GM19395 (cell line): Measurements from ENCODE around the gene MFAP2.
A peak's percentile ranks its signal among the peaks of the same experiment; 100 is the strongest.
"Not testable (repeated sequence)": the region's sequence is repeated elsewhere in the genome, so short reads cannot be mapped to it uniquely, and the experiment has no call there.

Source experiments
- ATAC-seq: cut with Tn5 transposase; IDR thresholded peaks from one replicate; pipeline ENCODE4 v1.9.1; 2021; ENCODE audit warnings: mild to moderate bottlenecking, moderate library complexity; ENCODE audit not compliant: unreplicated experiment

Gene MFAP2

DNA sequence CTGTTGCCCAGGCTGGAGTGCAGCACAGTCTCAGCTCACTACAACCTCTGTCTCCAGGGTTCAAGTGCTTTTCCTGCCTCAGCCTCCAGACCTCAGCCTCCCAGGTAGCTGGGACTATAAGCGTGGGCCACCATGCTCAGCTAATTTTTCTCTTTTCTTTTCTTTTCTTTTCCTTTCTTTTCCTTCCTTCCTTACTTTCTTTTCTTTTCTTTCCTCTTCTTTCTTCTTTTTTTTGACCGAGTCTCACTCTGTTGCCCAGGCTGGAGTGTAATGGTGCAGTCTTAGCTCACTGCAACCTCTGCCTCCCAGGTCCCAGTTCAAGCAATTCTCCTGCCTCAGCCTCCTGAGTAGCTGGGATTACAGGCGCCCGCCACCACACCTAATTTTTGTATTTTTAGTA is 16.3 kb downstream of the MFAP2 start:
- not testable (repeated sequence) for ATAC-seq

DNA sequence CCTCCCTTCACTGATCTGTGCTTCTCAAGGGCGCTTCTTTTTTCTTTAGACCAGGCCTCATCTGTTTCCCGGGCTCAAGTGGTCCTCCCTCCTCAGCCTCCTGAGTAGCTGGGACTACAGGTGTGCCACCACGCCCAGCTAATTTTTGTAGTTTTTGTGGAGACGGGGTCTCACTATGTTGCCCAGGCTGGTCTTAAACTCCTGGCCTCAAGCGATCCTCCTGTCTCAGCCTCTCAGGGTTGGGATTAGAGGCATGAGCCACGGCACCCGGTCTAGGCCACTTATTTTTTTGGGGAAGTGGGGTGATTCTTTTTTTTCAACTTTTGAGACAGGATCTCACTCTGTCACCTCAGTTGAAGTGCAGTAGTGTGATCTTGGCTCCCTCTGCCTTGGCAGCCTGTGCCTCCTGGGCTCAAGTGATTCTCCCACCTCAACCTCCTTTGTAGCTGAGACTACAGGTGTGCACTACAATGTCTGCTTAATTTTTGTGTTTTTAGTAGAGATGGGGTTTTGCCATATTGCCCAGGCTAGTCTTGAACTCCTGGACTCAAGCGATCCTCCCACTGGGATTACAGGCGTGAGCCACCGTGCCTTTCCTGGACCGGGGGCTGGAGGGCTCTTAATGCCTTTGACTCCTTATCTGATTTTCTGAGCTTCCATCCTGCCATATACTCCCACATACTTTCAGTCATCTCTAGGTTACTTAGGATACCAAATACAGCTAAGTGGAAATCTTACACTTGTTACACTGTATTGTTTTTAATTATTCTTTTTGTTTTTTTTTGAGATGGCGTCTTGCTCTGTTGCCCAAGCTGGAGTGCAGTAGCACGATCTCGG is 18.9 kb downstream of the MFAP2 start:
- ATAC-seq: no peak

DNA sequence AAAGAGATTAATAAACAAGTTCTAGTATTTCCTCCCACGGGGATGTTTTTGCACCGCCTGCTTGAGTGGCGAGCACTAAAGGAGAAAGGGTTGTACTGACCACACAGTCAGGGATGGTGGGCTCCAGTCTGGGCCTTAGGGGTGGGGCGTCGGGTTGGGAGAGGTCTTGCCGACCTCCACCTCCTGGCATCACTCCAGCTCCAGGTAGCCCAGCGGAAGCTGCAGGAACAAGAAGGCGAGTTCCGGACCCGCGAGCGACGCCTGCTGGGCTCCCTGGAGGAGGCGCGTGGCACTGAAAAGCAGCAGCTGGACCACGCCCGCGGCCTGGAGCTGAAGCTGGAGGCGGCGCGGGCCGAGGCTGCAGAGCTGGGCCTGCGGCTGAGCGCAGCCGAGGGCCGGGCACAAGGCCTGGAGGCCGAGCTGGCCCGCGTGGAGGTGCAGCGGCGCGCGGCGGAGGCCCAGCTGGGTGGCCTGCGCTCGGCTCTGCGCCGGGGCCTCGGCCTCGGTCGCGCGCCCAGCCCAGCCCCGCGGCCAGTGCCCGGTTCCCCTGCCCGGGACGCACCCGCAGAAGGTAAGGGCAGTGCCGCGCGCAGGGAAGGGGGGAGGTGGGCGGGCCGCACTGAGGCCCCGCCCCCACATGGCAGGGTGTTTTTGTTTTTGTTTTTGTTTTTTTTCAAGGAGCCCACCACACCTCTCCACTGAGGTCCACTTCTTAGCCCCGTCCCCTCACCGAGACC is 19.7 kb downstream of the MFAP2 start:
- peak; percentile 60 for ATAC-seq

DNA sequence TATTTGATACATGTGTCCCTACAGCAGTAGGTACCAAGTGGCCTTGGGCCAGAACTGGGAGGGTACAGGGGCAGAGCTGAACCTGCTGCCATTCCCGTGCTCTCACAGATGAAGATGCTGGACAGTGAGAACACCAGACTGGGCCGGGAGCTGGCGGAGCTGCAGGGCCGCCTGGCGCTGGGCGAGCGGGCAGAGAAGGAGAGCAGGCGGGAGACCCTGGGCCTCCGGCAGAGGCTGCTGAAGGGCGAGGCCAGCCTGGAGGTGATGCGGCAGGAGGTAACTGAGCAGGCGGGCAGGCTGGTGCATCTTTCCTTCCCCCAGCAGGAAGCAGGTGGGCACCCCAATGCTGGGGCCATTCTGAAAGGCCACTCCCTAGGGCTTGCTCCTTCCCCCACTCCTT is 21.9 kb downstream of the MFAP2 start:
- no peak for ATAC-seq

DNA sequence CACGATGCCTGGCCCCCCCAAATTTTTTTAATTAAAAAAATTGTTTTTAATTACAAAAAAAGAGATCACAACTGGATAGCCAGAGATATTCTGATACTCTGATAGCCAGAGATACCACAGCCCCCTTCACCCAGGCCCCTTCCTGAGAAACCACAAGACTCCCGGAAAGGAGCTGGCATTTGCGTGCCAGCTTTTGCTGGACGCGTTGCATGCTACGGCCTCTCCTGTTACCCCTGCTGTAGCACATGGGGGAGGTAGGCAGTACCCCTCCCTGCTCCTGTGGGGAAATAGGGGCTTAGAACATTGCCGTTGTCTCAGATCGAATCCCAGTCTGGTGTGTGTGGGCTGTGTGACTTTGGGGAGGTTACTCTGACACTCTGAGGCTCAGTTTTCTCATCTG is 22.7 kb downstream of the MFAP2 start:
- ATAC-seq: no peak

DNA sequence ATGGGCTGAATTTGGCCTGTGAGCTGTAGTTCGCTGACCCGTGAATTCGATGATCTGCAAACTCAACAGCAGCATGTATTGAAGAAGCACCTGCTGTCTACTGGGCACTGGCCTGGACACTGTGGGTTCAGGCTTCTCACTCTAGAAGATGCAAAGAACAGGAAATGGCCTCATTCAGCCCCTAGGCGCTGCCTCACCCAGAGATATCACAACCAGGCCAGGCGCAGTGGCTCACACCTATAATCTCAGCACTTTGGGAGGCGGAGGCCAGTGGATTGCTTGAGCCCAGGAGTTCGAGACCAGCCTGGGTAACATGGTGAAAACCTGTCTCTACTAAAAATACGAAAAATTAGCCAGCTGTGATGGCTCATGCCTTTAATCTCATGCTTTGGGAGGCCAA is 23.6 kb downstream of the MFAP2 start:
- ATAC-seq: no peak

DNA sequence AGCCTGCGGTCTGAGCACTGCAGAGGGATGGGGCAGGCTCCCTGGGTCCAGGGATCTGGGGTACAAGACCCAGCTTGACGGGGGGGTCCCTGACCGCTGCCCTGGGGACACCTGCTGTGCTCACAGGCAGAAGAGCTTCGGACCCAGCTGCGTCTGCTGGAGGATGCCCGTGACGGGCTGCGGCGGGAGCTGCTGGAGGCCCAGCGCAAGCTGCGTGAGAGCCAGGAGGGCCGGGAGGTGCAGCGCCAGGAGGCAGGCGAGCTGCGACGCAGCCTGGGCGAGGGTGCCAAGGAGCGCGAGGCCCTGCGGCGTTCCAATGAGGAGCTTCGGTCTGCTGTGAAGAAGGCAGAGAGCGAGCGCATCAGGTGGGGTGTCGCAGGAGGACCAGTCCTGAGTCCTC is 25.2 kb downstream of the MFAP2 start:
- no peak for ATAC-seq

DNA sequence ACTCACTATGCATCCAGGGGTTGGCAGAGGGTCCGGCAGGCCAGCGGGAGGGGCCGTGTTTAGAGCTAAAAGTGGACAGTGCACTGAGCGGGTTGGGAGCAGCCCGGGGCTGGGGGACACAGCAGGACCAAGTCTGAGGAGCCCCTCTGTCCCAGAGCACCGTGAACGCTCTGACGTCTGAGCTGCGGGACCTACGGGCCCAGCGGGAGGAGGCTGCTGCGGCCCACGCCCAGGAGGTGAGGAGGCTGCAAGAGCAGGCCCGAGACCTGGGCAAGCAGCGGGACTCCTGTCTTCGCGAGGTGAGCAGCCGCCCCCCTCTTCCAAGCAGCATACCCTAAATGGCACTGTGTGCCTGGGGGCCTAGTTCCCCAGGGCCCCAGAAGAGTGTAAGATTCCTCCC is 25.8 kb downstream of the MFAP2 start:
- ATAC-seq: no peak

DNA sequence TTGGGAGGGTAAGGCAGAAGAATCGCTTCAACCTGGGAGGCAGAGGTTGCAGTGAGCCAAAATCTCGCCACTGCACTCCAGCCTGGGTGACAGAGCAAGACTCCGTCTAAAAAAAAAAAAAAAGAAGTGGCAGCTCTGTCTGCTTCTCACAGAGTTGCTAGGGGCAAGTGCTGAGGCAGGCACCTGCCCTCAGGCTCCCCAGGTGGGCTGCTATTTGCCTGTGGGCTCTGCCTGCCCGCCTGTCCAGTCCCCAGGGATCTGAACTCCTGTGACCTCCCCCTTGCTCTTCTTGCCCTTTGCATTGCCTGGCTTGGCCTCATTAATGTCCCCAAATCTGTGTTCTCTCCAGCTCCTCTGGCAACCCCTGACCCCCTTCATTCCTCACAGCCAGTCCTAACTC is 28.0 kb downstream of the MFAP2 start:
- ATAC-seq: not testable (repeated sequence)

DNA sequence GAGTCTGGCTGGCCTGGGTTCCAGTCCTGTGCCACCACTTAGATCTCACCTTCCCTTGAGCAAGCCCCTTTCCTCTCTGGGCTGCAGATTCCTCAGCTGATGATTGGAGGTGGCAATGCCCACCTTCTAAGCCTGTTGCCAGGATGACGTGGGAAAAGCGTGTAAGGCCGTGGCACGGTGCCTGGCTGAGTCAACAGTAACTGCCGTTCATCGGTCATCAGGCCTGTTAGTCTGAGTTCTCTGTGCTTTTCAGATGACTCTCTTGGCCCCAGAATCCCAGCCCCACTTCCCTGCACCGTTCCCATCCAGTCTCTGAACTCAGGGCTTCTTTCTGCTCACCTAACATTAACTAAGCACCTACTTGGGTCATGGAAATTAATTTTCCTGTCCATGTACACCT is 31.4 kb downstream of the MFAP2 start:
- not testable (repeated sequence) for ATAC-seq

DNA sequence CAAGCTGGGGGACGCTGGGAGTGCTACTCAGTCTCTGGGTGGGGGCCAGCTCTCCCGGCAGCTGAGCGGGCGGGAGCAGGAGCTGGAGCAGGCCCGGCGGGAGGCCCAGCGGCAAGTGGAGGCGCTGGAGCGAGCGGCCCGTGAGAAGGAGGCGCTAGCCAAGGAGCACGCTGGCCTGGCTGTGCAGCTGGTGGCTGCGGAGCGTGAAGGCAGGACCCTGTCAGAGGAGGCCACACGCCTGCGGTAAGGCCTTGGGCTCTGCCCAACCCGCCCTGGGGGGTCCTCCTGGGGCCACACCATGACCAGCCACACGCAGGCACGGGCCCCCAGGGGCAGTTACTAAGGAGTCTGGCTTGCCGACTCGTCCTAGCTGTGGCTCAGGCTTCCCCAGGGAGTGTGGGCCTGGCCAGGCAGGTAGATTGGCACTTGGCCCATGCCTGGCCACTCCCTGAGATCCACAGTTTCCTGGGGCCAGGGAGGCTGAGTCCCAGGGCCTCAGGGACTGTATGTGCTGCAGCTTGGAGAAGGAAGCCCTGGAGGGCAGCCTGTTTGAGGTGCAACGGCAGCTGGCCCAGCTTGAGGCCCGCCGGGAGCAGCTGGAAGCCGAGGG is 32.0 kb downstream of the MFAP2 start:
- ATAC-seq: not testable (repeated sequence)

DNA sequence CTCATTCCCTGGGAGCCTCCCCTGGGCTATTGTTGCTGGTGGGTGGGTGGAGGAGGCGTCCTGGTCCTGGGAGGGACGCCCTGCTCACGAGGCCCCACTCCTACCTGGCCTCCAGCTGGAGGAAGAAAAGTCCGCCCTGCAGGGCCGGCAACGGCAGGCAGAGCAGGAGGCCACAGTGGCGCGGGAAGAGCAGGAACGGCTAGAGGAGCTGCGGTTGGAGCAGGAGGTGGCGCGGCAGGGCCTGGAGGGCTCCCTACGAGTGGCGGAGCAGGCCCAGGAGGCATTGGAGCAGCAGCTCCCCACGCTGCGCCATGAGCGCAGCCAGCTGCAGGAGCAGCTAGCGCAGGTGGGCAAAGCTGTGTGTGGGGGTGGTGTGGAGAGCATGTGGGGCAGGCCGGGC is 33.8 kb downstream of the MFAP2 start:
- ATAC-seq: no peak

DNA sequence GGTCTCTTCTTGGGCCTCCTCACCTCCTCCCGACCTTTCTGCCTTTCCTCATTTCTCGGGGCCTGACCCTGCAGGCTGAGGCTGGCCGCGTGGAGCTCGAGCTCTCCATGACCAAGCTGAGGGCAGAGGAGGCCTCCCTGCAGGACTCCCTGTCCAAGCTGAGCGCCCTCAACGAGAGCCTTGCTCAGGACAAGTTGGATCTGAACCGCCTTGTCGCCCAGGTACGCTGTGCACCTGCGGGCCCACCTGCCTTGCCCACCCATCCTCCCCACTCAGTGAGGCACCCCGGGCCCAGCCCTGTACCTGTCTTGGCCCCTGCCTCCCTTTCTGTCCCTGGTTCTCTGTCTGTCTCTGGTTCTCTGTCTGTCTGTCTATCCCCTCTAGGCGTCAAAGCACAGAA is 34.2 kb downstream of the MFAP2 start:
- ATAC-seq: not testable (repeated sequence)

DNA sequence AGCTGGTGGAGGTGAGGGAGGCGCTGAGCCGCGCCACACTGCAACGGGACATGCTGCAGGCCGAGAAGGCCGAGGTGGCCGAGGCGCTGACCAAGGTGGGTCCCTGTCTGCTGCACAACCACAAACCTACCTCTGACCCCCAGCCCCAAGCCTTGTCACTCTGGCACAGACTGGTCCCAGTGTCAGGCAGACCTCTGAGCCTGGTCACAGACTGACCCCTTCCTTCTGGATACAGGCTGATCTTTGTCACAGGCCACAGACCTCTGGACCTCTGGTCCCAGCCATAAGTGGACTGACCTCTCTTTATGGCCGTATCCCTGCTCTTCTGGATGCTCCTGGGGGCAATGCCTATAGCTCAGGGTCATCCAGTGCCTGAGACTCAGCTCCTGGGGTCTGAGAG is 34.9 kb downstream of the MFAP2 start:
- ATAC-seq: not testable (repeated sequence)

DNA sequence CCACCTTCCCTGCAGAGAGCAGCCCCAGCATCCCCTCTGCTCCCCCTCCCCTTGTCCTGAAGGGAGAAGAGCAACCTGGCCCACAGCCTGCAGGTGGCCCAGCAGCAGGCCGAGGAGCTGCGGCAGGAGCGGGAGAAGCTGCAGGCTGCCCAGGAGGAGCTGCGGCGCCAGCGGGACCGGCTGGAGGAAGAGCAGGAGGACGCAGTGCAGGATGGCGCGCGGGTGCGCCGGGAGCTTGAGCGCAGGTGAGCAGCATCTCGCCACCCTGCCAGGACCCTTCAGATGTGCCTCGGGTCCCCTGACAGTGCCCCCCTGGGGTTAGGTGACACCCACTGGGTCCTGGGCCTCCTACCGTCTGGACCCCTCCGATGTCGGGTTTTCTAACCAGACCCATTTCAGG is 36.4 kb downstream of the MFAP2 start:
- no peak for ATAC-seq

DNA sequence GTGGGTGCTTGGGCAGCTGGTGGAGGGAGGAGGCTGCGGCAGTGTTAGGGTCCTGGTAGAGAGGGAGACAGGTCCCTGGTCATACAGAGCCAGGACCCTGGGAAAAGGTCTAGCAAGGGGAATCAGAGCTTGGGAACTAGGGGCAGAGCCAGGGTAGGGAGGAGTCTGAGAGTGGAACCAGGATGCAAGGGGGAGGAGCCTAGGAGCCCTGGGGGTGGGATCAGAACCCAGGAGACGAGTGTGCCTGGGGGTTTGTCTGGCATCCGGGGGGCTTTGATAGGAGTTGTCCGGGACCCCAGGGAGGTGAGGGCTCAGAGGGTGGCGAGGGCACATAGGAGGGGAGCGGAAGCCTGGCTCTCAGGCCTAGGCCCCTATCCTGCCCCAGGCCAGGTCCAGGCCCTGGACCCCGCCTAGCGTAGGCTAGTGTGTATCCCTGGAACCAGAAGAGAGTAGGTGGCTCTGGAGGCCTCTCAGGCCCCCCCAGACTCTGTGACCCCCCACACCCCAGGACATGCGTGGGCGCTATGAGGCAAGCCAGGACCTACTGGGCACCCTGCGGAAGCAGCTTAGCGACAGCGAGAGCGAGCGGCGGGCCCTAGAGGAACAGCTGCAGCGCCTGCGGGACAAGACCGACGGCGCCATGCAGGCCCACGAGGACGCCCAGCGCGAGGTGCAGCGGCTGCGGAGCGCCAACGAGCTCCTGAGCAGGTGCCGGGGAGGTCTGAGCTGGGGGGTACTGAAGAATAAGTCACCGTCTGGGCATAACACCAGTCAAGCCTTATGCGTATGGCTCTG is 40.8 kb downstream of the MFAP2 start:
- ATAC-seq: not testable (repeated sequence)

DNA sequence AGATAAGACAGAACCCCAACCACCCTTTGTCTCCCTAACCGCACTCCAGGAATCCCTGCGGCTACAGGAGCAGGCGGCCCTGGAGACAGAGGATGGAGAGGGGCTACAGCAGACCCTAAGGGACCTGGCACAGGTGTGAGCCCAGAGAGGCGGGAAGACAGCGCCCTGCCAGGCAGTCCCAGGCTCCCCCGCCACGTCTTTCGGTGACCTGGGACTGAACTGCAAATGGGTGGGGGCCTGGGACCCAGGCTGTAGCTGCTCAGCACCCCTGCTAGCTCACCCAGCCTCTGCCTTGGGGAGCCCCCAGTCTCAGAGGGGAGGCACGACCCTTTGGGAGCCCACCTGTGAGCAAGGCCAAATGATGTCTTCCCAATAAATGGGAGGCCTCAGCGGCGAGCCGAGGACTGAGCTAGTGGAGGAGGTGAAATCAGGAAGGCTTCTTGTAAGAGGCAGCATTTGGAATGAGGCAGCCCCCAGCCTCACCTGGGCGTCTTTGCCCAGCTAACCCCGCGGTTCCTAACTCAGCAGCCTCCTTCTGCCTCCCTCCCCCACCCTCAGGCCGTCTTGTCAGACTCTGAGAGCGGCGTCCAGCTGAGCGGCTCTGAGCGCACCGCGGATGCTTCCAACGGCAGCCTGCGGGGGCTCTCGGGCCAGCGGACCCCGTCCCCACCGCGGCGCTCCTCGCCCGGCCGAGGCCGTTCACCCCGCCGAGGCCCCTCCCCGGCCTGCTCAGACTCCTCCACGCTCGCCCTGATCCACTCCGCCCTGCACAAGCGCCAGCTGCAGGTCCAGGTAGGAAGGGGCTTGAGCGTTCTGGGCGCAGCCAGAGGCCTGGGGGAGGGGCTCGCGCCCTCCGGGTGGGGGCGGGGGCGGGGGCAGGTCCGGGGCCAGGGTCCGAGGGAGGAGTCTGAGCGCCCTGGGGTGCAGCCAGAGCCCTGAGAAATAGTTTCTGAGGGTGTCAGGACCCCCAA is 41.8 kb downstream of the MFAP2 start:
- ATAC-seq: no peak

DNA sequence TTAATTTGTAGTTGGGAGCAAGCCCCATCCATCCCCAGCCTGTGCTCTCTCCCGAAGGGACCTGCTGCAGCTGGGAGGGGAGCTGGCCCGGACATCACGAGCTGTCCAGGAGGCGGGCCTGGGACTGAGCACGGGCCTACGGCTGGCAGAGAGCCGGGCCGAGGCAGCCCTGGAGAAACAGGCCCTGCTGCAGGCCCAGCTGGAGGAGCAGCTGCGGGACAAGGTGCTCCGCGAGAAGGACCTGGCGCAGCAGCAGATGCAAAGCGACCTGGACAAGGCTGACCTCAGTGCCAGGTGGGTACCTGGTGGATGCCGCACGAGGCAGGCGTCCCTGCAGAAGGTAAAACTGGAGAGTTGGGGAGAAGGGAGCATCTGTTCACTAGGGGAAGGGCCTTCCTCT is 43.8 kb downstream of the MFAP2 start:
- not testable (repeated sequence) for ATAC-seq

DNA sequence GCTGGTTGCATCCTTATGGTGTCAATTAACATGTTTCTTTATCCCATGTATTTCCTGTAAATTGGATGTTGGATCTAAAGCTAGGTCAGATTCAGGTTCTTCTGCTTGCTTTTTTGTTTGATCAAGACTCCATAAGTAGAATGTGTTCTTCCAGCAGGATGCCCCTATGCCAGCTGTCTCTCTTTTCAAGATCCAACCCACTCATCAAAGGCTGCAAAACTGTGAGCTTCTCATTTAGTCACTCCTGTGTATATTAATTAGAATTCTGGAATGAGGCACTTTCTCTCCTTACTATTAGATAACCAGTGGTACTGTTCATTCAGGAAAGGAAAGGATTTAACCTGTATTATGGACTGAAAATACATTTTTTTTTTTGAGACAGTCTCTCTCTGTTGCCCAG is 46.5 kb downstream of the MFAP2 start:
- not testable (repeated sequence) for ATAC-seq
